ENCODE data around the gene CCDC196. TPM values are rescaled to one million over a fixed set of nuclear protein-coding genes. Genes with fewer than 3 reads are reported as not detected.

CCDC196 gene
- total RNA-seq, 1 experiment from 2014 or later: not detected

GRCh38 chr14:66530526-66530925 is 44.4 kb downstream of the CCDC196 start:
- no peak overlapping the region for H2BK5ac ChIP-seq (ENCODE audit: insufficient read length, low read length)
- H3K9ac ChIP-seq (ENCODE audit: extremely low read depth, insufficient read length, low read length): no peak overlapping the region
- Mint-ChIP-seq H3K4me3 (no peak overlapping the region), H3K27me3 (ENCODE audit: low read depth) (no peaks in the 10 kb centered on the region), H3K9me3 (peaks cover 6 to 16% of the 10 kb centered on the region in 2 experiments; a peak in 4 of 5 replicates), H3K36me3 (ENCODE audit: insufficient read depth in 1 of 3, low read depth in 3 of 3) (peaks cover 0 to 5% (median 5%) of the 10 kb centered on the region in 3 experiments; a peak in 4 of 7 replicates), H3K4me1 (no peaks in the 10 kb centered on the region), H3K27ac (peak overlapping the region in 1 of 3 experiments; percentile 25; a peak in 1 of 7 replicates)
- H3K4ac ChIP-seq (ENCODE audit: low read depth, low read length): no peak overlapping the region
- H3K56ac ChIP-seq (ENCODE audit: insufficient read length, low read depth, low read length): no peak overlapping the region
- no peak overlapping the region for H2AK5ac ChIP-seq (ENCODE audit: insufficient read length, low read length)
- no peak overlapping the region for H4K8ac ChIP-seq (replicated peaks; ENCODE audit: insufficient read length, low read depth, low read length)
- H2BK15ac ChIP-seq (ENCODE audit: low read depth, low read length): no peak overlapping the region
- H3K9me3 ChIP-seq (ENCODE audit: control insufficient read depth, low read depth, low read length): no peaks in the 10 kb centered on the region
- no peak overlapping the region for H3K4me2 ChIP-seq (ENCODE audit: insufficient read depth, insufficient read length, low read length)
- no peak overlapping the region for H2BK20ac ChIP-seq (ENCODE audit: low read depth, low read length, poor library complexity, severe bottlenecking)
- no peak overlapping the region for H3K23ac ChIP-seq (ENCODE audit: insufficient read length, low read depth, low read length)
- no peak for TF ChIP-seq CTCF (conservative IDR thresholded peaks at IDR 0.05)
- H3K27me3 ChIP-seq (ENCODE audit: insufficient read depth, low read length): no peaks in the 10 kb centered on the region
- H2BK120ac ChIP-seq (ENCODE audit: low read depth, low read length, poor library complexity, severe bottlenecking): no peak overlapping the region
- no peak overlapping the region for H3K27ac ChIP-seq (ENCODE audit: insufficient read length, low read depth, low read length)
- H3K18ac ChIP-seq (ENCODE audit: insufficient read length, low read depth, low read length): no peak overlapping the region
- H3T11ph ChIP-seq (ENCODE audit: low read length): no peak overlapping the region
- DNase-seq: no peak
- no peak overlapping the region for H2BK12ac ChIP-seq (ENCODE audit: insufficient read length, low read depth, low read length)
- no peaks in the 10 kb centered on the region; the same call in 1 of the 2 replicates for H3K79me2 ChIP-seq (ENCODE audit: insufficient read depth, low read length)
- H4K91ac ChIP-seq (ENCODE audit: insufficient read length, low read depth, low read length): no peak overlapping the region
- H3K4me1 ChIP-seq (ENCODE audit: insufficient read depth, low read length): no peaks in the 10 kb centered on the region
- H4K5ac ChIP-seq (ENCODE audit: insufficient read length, low read depth, low read length): no peak overlapping the region
- no CpG with 5 or more reads among the region's 9 CpGs for WGBS (ENCODE audit: extremely low coverage, insufficient read length, low lambda C conversion rate)
- no peaks in the 10 kb centered on the region for H3K79me1 ChIP-seq (ENCODE audit: insufficient read depth, low read depth, low read length, poor library complexity, severe bottlenecking)
- no peak overlapping the region for H3K14ac ChIP-seq (ENCODE audit: insufficient read depth, low read length)
- H3K23me2 ChIP-seq (ENCODE audit: insufficient read length, low read depth, low read length, poor library complexity, severe bottlenecking): no peaks in the 10 kb centered on the region
- H2AFZ ChIP-seq (ENCODE audit: low read length): no peak overlapping the region
- H4K20me1 ChIP-seq (ENCODE audit: control insufficient read depth, insufficient read depth, insufficient read length): no peaks in the 10 kb centered on the region

Data from H9 (cell line).